ENCODE data around the gene PFDN6. TPM values are rescaled to one million over a fixed set of nuclear protein-coding genes. Genes with fewer than 3 reads are reported as not detected.
"Not testable (repeated sequence)": the region's sequence is repeated elsewhere in the genome, so short reads cannot be mapped to it uniquely, and the experiment has no call there.

Gene PFDN6
- total RNA-seq, 1 experiment from 2014 or later: 104 TPM

DNA sequence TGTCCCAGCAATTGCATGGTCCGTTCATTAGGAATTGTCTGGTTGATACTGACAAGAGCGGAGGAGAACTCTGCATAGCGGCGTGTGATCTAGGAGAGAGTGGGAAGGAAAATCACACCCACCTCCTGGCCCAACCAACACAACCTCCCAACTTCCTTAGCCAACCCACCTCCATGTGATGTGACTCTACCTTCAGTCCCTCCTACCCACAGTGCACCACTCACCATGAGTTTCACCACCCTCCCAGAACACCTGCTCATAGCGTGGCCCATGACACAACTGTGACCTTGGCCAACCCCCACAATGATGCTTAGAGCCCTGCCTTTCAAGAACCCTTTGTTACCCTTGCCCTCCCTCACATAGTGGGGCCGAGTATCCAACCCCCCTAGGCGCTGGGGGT, 25.4 kb upstream of the PFDN6 start:
- Histone ChIP-seq H3K36me3 (peaks cover 13% of the 10 kb centered on the region; the same call in 1 of the 2 replicates), H3K4me1 (no peaks in the 10 kb centered on the region), H3K27me3 (no peaks in the 10 kb centered on the region), H3K4me3 (no peak overlapping the region), H3K9me3 (replicated peaks) (no peaks in the 10 kb centered on the region), H3K27ac (no peak overlapping the region)
- DNase-seq: no peak

DNA sequence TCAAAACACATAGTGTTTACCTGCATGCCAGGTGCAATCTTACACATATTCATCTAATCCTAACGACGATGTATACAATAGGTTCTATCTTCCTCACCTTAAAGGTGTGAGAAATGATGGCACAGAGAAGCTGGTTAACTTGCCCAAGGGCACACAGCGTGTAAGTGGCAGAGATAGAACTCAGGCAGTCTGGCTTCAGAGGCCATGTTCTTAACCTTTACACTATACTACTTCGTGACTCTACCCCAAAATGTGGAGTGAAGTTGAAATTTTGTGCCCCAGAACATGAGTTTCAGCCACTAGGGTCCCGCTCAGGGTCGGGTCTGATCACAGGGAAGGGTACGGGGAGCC, 18.3 kb upstream of the PFDN6 start:
- H3K27me3 ChIP-seq: no peaks in the 10 kb centered on the region
- H3K4me1 ChIP-seq: peaks cover 7% of the 10 kb centered on the region
- no peak for DNase-seq
- H3K4me3 ChIP-seq: peak overlapping the region; percentile 72
- no peaks in the 10 kb centered on the region for H3K9me3 ChIP-seq (replicated peaks)
- H3K36me3 ChIP-seq: peaks cover 40% of the 10 kb centered on the region
- peak overlapping the region; percentile 84 for H3K27ac ChIP-seq

DNA sequence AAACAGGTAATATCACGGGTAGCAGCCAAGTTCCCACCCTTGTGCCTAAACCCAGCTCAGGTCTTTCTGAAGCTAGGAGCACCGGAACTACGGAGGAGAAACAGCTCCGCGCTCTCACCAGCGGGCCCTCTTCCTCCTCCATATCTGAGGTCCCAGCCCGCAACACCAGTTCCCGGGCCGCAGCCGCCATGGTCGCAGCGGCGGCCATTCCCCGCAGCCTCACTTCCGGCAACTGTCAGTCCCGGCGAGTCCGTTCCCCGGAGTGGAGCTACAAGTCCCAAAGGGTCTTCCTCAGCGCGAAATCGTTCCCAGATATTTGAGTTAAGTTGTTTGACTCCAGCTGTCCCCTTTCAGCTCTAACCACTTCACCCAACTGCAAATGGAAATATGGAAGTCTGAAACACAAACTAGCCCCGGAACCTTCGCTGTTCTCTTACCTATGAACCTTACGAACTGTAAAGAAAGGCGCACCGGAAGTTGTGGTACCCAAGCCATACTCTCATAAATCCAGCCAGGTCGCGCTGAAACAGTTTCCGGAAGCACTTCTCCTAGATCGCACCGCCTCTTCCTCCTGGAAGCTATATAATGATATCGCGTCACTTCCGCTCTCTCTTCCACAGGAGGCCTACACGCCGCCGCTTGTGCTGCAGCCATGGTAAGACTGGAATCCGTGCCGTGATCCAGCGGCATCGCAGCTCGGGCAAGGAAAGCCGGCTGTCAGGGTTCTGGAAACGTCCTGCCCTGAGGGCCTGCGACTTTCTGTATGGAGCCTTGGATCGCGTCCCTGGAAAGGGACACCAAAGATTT, 17.7 kb upstream of the PFDN6 start, which contains the start of the genes RPS18 and VPS52:
RPS18 (plus strand) TSS at position 608 of the 807 bp plus-strand sequence; CDS start at position 653, 45 bp downstream.
VPS52 (minus strand) TSS at position 409 of the 807 bp plus-strand sequence; CDS start at position 208, 201 bp downstream.
- peaks cover 7% of the 10 kb centered on the region for H3K4me1 ChIP-seq
- DNase-seq: peak; percentile 96 to 99
- H3K27me3 ChIP-seq: no peaks in the 10 kb centered on the region
- H3K9me3 ChIP-seq (replicated peaks): no peaks in the 10 kb centered on the region
- H3K27ac ChIP-seq: peak within 1 kb of the TSS; percentile 84
- peak within 1 kb of the TSS; percentile 72 for H3K4me3 ChIP-seq
- peaks cover 45% of the 10 kb centered on the region for H3K36me3 ChIP-seq

DNA sequence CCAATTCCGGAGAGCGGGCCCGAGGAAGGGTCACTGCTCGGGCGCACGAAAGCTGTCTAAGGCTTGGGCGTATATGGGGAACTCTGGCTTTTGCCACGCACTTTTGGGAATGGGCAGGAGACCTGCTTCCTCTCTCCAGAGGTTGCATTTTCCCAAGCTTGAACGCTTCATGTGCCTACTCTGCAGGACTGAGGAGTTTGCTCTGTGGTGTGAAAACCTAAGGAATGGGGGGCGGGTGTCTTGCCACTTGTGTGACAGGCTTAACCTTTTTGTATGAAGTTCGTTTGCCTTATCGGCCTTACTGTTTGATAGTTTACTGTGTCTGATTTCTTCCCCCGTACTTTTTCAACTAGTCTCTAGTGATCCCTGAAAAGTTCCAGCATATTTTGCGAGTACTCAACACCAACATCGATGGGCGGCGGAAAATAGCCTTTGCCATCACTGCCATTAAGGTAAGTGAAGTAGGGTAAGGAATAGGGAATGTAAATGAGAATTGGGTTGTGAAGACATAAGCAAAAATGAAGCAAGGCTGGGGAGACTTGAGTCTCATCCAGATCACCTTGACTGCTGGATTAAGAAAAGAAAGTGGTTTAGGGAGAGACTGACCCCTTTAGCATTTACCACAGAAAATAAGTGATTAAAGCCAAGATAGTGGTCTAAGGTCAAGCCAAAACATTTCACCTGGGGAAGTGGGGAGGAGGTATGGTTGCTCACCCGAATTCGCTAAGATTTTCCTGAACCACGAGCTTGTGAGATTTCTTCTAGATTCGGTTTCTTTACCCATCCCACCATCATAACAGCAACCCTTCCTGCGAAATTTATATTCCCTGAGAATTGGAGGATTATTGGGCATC, 16.9 kb upstream of the PFDN6 start:
- Histone ChIP-seq H3K27me3 (no peaks in the 10 kb centered on the region), H3K36me3 (peaks cover 48% of the 10 kb centered on the region), H3K27ac (peak overlapping the region; percentile 84), H3K4me1 (peaks cover 7% of the 10 kb centered on the region), H3K4me3 (peak overlapping the region; percentile 72), H3K9me3 (replicated peaks) (no peaks in the 10 kb centered on the region)
- DNase-seq: no peak

DNA sequence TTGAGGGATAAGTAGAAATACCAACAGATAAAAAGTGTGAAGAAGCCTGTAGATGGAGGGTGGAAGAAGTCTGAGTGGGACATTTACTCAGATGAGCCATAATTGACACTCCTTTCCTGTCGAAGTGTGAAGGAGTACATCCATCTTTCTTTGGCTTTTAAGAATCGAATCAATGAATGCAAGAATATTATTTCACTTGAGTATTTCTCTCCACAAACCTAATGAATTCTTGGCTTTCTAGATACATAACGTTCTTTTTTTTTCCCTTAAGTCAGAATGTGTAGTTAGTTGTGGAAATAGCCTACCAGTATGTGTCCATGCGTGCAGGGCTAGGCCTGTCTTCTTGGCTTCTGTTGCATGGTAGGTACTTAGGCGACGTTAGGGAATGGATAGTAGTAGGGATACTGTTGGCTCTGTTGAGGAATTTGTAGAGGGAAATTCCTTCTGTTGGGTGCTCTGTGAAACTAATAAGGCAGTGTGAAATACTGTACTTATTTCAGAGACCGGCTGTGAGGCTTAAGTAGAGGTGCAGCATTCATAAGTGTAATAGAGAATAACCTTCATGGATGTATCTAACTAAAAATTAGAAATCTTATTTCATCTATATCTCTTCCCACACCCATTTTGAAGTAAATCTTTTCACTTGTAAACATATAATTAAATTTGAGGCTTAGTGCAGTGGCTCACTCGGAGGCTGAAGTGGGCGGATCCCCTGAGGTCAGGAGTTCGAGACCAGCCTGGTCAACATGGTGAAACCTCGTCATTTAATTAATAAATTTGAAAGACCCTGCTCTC, 16.1 kb upstream of the PFDN6 start:
- Histone ChIP-seq H3K27ac (peak overlapping the region; percentile 84), H3K9me3 (replicated peaks) (no peaks in the 10 kb centered on the region), H3K4me1 (peaks cover 7% of the 10 kb centered on the region), H3K4me3 (peak overlapping the region; percentile 72), H3K36me3 (peaks cover 52% of the 10 kb centered on the region), H3K27me3 (no peaks in the 10 kb centered on the region)
- no peak for DNase-seq

DNA sequence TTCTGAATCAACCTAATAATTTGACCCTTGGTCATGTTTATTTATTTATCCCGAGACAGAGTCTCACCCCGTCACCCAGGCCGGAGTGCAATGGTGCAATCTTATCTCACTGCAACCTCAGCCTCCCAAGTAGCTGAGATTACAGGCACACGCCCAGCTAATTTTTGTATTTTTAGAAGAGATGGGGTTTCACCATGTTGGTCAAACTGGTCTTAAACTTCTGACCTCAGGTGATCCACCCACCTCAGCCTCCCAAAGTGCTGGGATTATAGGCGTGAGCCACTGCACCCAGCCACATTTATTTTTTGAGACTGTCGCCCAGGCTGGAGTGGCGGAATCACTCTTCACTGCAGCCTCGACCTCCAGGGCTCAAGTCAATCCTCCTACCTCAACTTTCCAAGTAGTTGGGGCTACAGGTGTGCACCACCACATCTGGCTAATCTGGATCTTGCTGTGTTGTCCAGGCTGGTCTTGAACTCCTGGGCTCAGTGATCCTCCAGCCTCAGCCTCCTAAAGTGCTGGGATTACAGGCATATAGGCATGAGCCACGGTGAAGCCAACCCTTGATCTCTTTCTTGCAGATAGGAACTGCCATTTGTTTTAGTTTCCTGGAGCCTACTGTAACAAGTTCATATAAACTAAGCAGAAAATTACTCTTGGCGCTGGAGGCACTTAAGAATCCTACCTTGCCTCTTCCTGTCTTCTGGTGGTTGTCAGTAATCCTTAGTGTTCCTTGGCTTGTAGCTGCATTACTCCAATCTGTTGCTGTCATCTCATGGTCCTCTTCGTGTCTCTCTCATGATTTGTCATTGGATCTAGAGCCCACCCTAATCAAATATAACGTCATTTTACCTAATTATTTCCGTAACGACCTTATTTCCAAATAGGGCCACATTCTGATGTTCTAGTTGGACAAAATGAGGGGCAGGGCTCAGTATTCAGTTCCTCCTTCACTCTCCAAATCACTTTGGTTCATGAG, 15.2 kb upstream of the PFDN6 start:
- H3K4me1 ChIP-seq: peaks cover 7% of the 10 kb centered on the region
- H3K27ac ChIP-seq: no peak overlapping the region
- DNase-seq: no peak
- no peaks in the 10 kb centered on the region for H3K27me3 ChIP-seq
- H3K4me3 ChIP-seq: peak overlapping the region; percentile 72; the same call in 1 of the 2 replicates
- peaks cover 54% of the 10 kb centered on the region for H3K36me3 ChIP-seq
- H3K9me3 ChIP-seq (replicated peaks): no peaks in the 10 kb centered on the region

DNA sequence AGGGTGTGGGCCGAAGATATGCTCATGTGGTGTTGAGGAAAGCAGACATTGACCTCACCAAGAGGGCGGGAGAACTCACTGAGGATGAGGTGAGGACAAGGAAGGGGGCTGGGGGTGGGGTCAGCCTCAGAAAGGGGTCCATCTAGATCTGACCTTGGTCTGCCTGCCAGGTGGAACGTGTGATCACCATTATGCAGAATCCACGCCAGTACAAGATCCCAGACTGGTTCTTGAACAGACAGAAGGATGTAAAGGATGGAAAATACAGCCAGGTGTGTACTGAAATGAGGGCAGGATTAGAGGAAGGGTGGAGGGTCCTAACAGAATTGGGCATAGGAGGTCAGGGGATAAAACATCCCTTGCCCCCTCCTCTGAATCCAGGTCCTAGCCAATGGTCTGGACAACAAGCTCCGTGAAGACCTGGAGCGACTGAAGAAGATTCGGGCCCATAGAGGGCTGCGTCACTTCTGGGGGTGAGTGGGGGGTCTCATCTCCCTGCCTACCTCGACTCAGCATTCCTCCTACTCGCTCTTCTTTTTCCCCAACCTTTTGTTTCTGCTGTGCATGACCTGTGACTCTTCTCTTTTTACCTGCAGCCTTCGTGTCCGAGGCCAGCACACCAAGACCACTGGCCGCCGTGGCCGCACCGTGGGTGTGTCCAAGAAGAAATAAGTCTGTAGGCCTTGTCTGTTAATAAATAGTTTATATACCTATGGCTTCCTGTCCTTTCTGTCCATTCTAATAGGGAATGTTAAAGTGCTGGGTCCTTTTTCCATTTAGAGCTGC, 13.4 kb upstream of the PFDN6 start:
- not testable (repeated sequence) for DNase-seq; H3K27ac ChIP-seq; H3K27me3 ChIP-seq; H3K4me3 ChIP-seq; H3K9me3 ChIP-seq (replicated peaks); H3K4me1 ChIP-seq
- peaks cover 61% of the 10 kb centered on the region for H3K36me3 ChIP-seq

DNA sequence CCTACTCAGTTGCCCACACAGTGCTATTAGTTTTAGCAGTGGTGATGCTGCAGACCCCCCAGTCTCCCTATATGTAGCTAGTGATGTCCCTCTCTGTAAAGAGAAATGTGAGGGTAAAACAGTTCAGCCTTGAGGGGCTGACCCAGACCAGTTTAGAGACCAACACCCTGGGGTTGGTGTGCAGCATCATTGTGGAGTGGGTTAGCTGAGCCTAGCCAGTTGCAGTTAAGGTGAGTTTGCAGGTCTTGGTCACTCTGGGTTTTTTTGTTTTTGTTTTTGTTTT, 12.9 kb upstream of the PFDN6 start:
- Histone ChIP-seq H3K27ac (no peak overlapping the region), H3K27me3 (no peaks in the 10 kb centered on the region), H3K9me3 (replicated peaks) (no peaks in the 10 kb centered on the region), H3K4me3 (no peak overlapping the region), H3K36me3 (peaks cover 61% of the 10 kb centered on the region), H3K4me1 (peaks cover 7% of the 10 kb centered on the region)
- DNase-seq: no peak

DNA sequence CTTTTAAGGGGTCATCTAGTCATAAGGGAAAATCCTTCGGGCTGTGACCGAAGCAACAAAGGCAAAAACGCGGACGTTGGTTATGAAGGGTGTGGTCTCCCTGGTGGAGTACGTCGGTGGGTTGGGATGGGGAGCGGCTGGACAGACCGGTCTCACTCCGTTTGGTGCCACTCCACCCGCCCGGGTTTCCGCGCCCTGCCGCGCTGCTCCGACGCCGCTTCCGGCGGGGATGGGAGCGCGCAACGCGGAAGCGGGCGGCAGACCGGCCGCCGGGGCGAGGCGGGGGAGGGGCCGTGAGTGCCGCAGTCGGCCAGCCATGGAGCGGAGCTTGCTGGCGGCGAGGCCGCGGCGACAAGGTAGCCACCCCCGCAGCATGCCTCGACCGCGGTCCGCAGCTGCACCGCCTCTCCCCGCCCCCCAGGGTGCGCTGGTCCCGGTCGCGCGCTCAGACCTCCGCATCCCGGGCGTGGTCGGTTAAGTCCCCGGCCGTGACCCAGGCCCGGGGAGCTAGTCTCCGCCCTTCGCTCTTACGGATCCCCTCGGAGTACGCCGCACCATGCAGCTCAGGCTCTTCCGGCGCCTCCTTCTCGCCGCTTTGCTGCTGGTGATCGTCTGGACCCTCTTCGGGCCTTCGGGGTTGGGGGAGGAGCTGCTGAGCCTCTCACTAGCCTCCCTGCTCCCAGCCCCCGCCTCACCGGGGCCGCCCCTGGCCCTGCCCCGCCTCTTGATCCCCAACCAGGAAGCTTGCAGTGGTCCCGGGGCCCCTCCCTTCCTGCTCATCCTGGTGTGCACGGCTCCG, 12.3 kb upstream of the PFDN6 start, which contains the start of gene B3GALT4:
B3GALT4 (plus strand) TSS at position 260 of the 799 bp plus-strand sequence; CDS start at position 557, 297 bp downstream.
- H3K27me3 ChIP-seq: no peaks in the 10 kb centered on the region
- no peak within 1 kb of the TSS for H3K4me3 ChIP-seq
- H3K36me3 ChIP-seq: peaks cover 61% of the 10 kb centered on the region
- H3K9me3 ChIP-seq (replicated peaks): no peaks in the 10 kb centered on the region
- no peak within 1 kb of the TSS for H3K27ac ChIP-seq
- H3K4me1 ChIP-seq: peaks cover 7% of the 10 kb centered on the region
- DNase-seq: peak; percentile 42 to 43

DNA sequence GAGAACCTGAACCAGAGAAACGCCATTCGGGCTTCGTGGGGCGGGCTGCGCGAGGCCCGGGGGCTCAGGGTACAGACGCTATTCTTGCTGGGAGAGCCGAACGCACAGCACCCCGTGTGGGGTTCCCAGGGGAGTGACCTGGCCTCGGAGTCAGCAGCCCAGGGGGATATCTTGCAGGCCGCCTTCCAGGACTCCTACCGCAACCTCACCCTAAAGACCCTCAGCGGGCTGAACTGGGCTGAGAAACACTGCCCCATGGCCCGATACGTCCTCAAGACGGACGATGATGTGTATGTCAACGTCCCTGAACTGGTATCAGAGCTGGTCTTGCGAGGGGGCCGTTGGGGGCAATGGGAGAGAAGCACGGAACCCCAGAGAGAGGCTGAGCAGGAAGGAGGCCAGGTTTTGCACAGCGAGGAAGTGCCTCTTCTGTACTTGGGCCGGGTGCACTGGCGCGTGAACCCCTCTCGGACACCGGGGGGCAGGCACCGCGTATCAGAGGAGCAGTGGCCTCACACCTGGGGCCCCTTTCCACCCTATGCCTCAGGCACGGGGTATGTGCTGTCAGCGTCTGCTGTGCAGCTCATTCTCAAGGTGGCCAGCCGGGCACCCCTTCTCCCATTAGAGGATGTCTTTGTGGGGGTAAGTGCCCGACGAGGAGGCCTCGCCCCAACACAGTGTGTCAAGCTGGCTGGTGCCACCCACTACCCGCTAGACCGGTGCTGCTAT, 11.6 kb upstream of the PFDN6 start:
- Histone ChIP-seq H3K4me3 (no peak overlapping the region), H3K36me3 (peaks cover 54% of the 10 kb centered on the region), H3K27me3 (no peaks in the 10 kb centered on the region), H3K9me3 (replicated peaks) (no peaks in the 10 kb centered on the region), H3K27ac (no peak overlapping the region), H3K4me1 (peaks cover 7% of the 10 kb centered on the region)
- peak in 1 of 2 experiments; percentile 29 for DNase-seq

DNA sequence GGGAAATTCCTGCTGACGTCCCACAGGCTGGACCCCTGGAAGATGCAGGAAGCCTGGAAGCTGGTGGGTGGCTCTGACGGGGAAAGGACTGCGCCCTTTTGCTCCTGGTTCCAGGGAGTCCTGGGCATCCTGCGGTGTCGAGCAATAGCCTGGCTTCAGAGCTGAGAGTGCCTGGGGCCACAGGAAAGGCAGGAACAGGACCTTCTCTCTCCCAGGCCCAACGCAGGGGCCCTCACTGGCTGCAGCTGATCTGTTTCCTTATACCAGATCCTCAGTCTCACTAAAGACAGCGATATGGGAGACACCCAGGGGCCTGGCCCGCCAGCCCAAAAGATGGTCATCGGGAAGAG, 11.0 kb upstream of the PFDN6 start:
- H3K27me3 ChIP-seq: no peaks in the 10 kb centered on the region
- DNase-seq: no peak
- no peak overlapping the region for H3K4me3 ChIP-seq
- H3K27ac ChIP-seq: no peak overlapping the region
- no peaks in the 10 kb centered on the region for H3K9me3 ChIP-seq (replicated peaks)
- H3K36me3 ChIP-seq: peaks cover 52% of the 10 kb centered on the region
- peaks cover 4% of the 10 kb centered on the region for H3K4me1 ChIP-seq

DNA sequence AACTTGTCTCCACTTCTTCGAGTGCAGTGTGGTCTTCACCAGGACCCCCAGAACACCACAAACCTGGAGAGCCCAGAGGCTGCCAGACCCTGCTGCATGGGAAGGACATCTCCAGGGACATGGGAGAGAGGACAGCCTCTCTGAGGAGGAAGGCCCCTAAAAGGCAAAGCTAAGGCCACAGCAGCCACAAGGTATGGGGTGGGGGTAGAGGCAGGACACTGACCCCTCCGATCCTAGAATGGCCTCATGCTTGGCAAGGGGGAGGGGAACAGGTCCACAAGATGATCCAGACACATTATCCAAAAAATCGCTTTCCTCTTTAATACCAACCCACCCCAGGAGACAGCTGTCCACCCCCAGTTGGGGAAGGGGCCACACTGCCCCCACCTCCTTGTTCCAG, 10.6 kb upstream of the PFDN6 start:
- H3K36me3 ChIP-seq: peaks cover 52% of the 10 kb centered on the region

More for the DNA sequence above, 10.6 kb upstream of the PFDN6 start:
- no peaks in the 10 kb centered on the region for H3K27me3 ChIP-seq
- H3K4me3 ChIP-seq: no peak overlapping the region
- peaks cover 4% of the 10 kb centered on the region; the same call in 1 of the 2 replicates for H3K4me1 ChIP-seq
- DNase-seq: no peak
- no peak overlapping the region for H3K27ac ChIP-seq
- no peaks in the 10 kb centered on the region for H3K9me3 ChIP-seq (replicated peaks)

Measured in SJCRH30 (cell line).